ENCODE data around the gene OBP2A. TPM values are rescaled to one million over a fixed set of nuclear protein-coding genes. Genes with fewer than 3 reads are reported as not detected.
A peak's percentile ranks its signal among the peaks of the same experiment; 100 is the strongest.

OBP2A gene
- total and polyA plus RNA-seq, 3 donors from 2014 or later: 11.8 to 19.0 (median 13.9) TPM

DNA sequence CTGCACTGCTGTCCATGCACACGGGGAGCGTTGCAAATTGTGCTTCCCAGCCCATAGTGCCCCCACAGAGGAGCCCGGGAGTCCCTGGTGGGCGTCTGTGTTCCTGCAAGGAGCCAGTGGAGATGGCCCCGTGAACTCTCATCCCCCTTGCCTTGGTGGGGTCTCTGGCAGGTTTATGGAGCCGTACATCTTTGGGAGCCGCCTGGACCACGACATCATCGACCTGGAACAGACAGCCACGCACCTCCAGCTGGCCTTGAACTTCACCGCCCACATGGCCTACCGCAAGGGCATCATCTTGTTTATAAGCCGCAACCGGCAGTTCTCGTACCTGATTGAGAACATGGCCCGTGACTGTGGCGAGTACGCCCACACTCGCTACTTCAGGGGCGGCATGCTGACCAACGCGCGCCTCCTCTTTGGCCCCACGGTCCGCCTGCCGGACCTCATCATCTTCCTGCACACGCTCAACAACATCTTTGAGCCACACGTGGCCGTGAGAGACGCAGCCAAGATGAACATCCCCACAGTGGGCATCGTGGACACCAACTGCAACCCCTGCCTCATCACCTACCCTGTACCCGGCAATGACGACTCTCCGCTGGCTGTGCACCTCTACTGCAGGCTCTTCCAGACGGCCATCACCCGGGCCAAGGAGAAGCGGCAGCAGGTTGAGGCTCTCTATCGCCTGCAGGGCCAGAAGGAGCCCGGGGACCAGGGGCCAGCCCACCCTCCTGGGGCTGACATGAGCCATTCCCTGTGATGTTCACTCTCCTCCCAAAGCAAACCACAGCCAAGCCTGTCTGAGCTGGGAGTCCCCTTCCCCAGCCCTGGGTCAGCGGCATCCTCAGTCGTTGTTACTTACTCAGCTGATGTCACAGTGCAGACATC, 42.3 kb upstream of the OBP2A start:
- Histone ChIP-seq H3K4me1 (peaks cover 12% of the 10 kb centered on the region), H3K4me3 (no peak overlapping the region), H3K27ac (no peak overlapping the region), H3K9me3 (no peaks in the 10 kb centered on the region), H3K36me3 (ENCODE audit: low read depth, missing control alignments) (no peaks in the 10 kb centered on the region), H3K27me3 (no peaks in the 10 kb centered on the region)
- no peak for TF ChIP-seq CTCF (IDR thresholded peaks at IDR 0.05)
- TF ChIP-seq POLR2A (IDR thresholded peaks at IDR 0.05): no peak
- no peak for DNase-seq
- WGBS, 2 donors: 80 to 85% methylated on average over 33 to 41 of the region's 41 CpGs
- intact Hi-C loops (cut with DNase I; ENCODE audit: low total_unique reads): no loop called here

GRCh38 chr9:135504262-135505243, 41.4 kb upstream of the OBP2A start:
- Histone ChIP-seq H3K9me3 (no peaks in the 10 kb centered on the region), H3K36me3 (ENCODE audit: low read depth, missing control alignments) (no peaks in the 10 kb centered on the region), H3K4me3 (no peak overlapping the region), H3K27ac (no peak overlapping the region), H3K4me1 (peaks cover 12% of the 10 kb centered on the region), H3K27me3 (no peaks in the 10 kb centered on the region)
- DNase-seq: peak; percentile 83
- intact Hi-C loops (cut with DNase I; ENCODE audit: low total_unique reads): no loop called here
- WGBS, 2 donors: 66 to 70% methylated on average over 4 to 21 of the region's 21 CpGs
- TF ChIP-seq POLR2A (IDR thresholded peaks at IDR 0.05): no peak
- peak in 2 of 3 experiments; percentile 52 to 59 for TF ChIP-seq CTCF (IDR thresholded peaks at IDR 0.05)

DNA sequence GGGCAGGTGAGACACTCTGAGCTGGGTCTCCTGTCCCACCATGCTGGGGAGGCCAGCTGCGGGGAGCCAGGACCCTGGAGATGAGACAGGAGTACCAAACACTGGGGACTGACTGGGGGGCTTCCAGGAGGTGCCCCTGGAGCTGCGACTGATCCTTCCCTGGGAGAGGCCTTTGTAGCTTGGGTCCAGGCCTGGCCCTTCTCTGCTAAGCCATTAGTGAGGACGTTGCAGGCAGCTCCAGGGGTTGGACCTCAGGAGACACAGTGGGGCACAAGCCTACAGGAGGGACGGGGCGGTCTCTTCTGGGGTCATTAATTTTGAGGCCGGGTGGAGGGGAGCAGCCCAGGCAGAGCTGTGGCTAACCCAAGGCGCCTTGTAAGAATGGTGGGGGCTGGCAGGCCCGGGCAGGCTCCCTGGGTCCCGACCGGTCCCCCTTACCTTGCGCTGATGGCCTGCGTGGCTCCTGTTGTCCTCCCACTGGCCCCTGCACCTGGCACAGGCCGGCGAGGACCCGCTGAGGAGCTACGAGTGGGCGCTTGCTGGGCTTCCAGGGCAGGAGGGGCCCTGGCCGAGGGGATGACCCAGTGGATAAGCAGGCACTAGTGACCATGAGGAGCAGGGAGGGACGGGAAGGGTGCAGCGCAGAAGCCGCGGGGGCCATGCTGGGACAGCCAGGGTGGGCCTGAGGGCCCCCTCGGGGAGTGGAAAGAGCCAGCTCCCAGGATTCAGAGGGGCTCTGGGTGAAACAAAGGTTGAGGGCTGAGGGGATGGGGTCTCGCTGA, 40.3 kb upstream of the OBP2A start:
- WGBS, 2 donors: 85 to 96% methylated on average over 5 to 24 of the region's 24 CpGs
- intact Hi-C loops (cut with DNase I; ENCODE audit: low total_unique reads): no loop called here
- H3K9me3 ChIP-seq: no peaks in the 10 kb centered on the region
- DNase-seq: no peak
- TF ChIP-seq POLR2A (IDR thresholded peaks at IDR 0.05) (no peak), CTCF (IDR thresholded peaks at IDR 0.05) (no peak)
- no peak overlapping the region for H3K4me3 ChIP-seq
- H3K27ac ChIP-seq: no peak overlapping the region
- no peaks in the 10 kb centered on the region for H3K27me3 ChIP-seq
- peaks cover 12% of the 10 kb centered on the region for H3K4me1 ChIP-seq
- H3K36me3 ChIP-seq (ENCODE audit: low read depth, missing control alignments): no peaks in the 10 kb centered on the region

- H3K9me3 ChIP-seq: no peaks in the 10 kb centered on the region
- H3K4me1 ChIP-seq: peaks cover 6% of the 10 kb centered on the region
- TF ChIP-seq CTCF (IDR thresholded peaks at IDR 0.05) (no peak), POLR2A (IDR thresholded peaks at IDR 0.05) (no peak)
- H3K4me3 ChIP-seq: no peak overlapping the region
- H3K27ac ChIP-seq: no peak overlapping the region
- no peak for DNase-seq
- H3K36me3 ChIP-seq (ENCODE audit: low read depth, missing control alignments): no peaks in the 10 kb centered on the region
- intact Hi-C loops (cut with DNase I; ENCODE audit: low total_unique reads): no loop called here
- WGBS, 2 donors: 68 to 78% methylated on average over 6 to 14 of the region's 14 CpGs
- H3K27me3 ChIP-seq: no peaks in the 10 kb centered on the region
Measured at GRCh38 chr9:135506327-135507103, 39.4 kb upstream of the OBP2A start.
